ENCODE data around the gene MTMR6.

Gene MTMR6

GRCh38 chr13:25204863-25205262 is 82.4 kb downstream of the MTMR6 start:
- TF ChIP-seq CTCF (conservative IDR thresholded peaks at IDR 0.05; ENCODE audit: low read length), result no peak
- no peak for TF ChIP-seq EZH2phosphoT487 (IDR thresholded peaks at IDR 0.05; ENCODE audit: borderline replicate concordance)
- H3K36me3 ChIP-seq (ENCODE audit: insufficient read depth, low read length), result no peaks in the 10 kb centered on the region
- no peaks in the 10 kb centered on the region for H4K20me1 ChIP-seq (ENCODE audit: insufficient read depth, low read length, poor library complexity, severe bottlenecking)
- H3K4me2 ChIP-seq (ENCODE audit: low read depth, low read length, poor library complexity, severe bottlenecking), result no peak overlapping the region
- no peak overlapping the region for H2AFZ ChIP-seq (ENCODE audit: low read length)
- no peak overlapping the region for H3K4me3 ChIP-seq (ENCODE audit: low read length, poor library complexity, severe bottlenecking)
- H3K27me3 ChIP-seq (ENCODE audit: insufficient read depth, low read length, poor library complexity, severe bottlenecking), result no peaks in the 10 kb centered on the region
- H3K9me2 ChIP-seq (replicated peaks; ENCODE audit: low read depth, low read length), result no peaks in the 10 kb centered on the region
- H3K79me2 ChIP-seq (ENCODE audit: insufficient read depth, low read length), result no peaks in the 10 kb centered on the region
- H3K4me1 ChIP-seq (ENCODE audit: insufficient read depth, low read length, poor library complexity, severe bottlenecking), result no peaks in the 10 kb centered on the region
- no peak overlapping the region for H3K9ac ChIP-seq (ENCODE audit: low read depth, low read length, poor library complexity, severe bottlenecking)
- H3F3A ChIP-seq (ENCODE audit: low read depth), result no peaks in the 10 kb centered on the region
- no peaks in the 10 kb centered on the region for H3K9me3 ChIP-seq (ENCODE audit: insufficient read depth, low read depth, low read length)

DNA sequence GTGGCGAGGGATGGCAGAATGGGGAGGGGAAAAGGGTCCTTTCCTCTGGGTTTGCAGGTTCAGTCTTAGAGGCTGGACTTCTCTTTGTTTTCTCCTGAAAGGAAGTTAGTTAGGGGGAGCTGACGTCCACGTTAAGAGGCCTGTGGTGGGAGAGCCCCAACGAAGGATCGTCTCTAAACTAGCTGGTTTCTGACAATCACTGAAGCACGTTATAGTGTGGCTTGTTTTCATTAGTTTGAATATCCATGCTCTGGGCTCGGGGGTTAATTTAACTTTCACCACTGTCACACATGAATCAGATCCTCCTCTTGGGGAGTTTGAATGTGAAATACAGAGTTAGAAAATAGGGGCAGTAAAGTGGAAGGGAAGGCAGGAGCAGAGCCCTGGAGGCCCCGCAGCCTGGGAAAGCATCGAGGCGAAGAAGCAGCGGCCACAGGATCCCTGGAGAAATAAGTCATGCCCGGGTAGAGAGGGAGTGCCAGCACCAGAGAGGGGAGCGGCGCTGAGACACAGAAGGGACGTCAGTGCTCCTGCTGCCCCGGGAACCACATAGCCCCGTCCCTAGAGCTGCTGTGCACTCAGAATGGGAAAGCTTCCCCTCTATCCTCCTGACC is 84.1 kb downstream of the MTMR6 start:
- H3K9me3 ChIP-seq (ENCODE audit: insufficient read depth, low read depth, low read length), result no peaks in the 10 kb centered on the region
- H3K9me2 ChIP-seq (replicated peaks; ENCODE audit: low read depth, low read length), result no peaks in the 10 kb centered on the region
- no peak overlapping the region for H2AFZ ChIP-seq (ENCODE audit: low read length)
- H3K9ac ChIP-seq (ENCODE audit: low read depth, low read length, poor library complexity, severe bottlenecking), result no peak overlapping the region
- no peaks in the 10 kb centered on the region for H3K36me3 ChIP-seq (ENCODE audit: insufficient read depth, low read length)
- no peaks in the 10 kb centered on the region for H4K20me1 ChIP-seq (ENCODE audit: insufficient read depth, low read length, poor library complexity, severe bottlenecking)
- no peaks in the 10 kb centered on the region for H3K4me1 ChIP-seq (ENCODE audit: insufficient read depth, low read length, poor library complexity, severe bottlenecking)
- H3K4me2 ChIP-seq (ENCODE audit: low read depth, low read length, poor library complexity, severe bottlenecking), result no peak overlapping the region
- TF ChIP-seq CTCF (conservative IDR thresholded peaks at IDR 0.05; ENCODE audit: low read length), result no peak
- TF ChIP-seq EZH2phosphoT487 (IDR thresholded peaks at IDR 0.05; ENCODE audit: borderline replicate concordance), result no peak
- H3K4me3 ChIP-seq (ENCODE audit: low read length, poor library complexity, severe bottlenecking), result no peak overlapping the region
- no peaks in the 10 kb centered on the region for H3K27me3 ChIP-seq (ENCODE audit: insufficient read depth, low read length, poor library complexity, severe bottlenecking)
- no peaks in the 10 kb centered on the region for H3F3A ChIP-seq (ENCODE audit: low read depth)
- H3K79me2 ChIP-seq (ENCODE audit: insufficient read depth, low read length), result no peaks in the 10 kb centered on the region

DNA sequence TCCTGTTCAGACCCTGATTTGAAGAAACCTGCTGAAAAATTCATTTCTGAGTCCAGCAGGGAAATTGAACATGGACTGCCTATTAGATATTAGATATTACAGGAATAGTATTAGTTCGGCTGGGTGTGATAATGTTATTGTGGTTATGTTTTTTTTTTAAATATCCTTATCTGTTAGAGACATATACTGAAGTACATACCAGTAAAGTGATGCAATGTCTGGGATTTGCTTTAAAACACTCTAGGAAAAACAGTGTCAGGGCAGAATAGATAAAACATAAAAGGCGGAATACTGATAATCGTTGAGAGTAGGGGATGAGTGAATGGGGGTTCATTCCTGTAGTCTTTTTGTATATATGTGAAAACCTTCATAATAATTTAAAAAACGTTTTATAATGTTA is 86.5 kb downstream of the MTMR6 start:
- no peaks in the 10 kb centered on the region for H3K27me3 ChIP-seq (ENCODE audit: insufficient read depth, low read length, poor library complexity, severe bottlenecking)
- H3K4me1 ChIP-seq (ENCODE audit: insufficient read depth, low read length, poor library complexity, severe bottlenecking), result no peaks in the 10 kb centered on the region
- no peaks in the 10 kb centered on the region for H3K9me2 ChIP-seq (replicated peaks; ENCODE audit: low read depth, low read length)
- H3K4me3 ChIP-seq (ENCODE audit: low read length, poor library complexity, severe bottlenecking), result no peak overlapping the region
- H2AFZ ChIP-seq (ENCODE audit: low read length), result no peak overlapping the region
- H3K79me2 ChIP-seq (ENCODE audit: insufficient read depth, low read length), result no peaks in the 10 kb centered on the region
- no peaks in the 10 kb centered on the region for H3F3A ChIP-seq (ENCODE audit: low read depth)
- no peak overlapping the region for H3K4me2 ChIP-seq (ENCODE audit: low read depth, low read length, poor library complexity, severe bottlenecking)
- H4K20me1 ChIP-seq (ENCODE audit: insufficient read depth, low read length, poor library complexity, severe bottlenecking), result no peaks in the 10 kb centered on the region
- TF ChIP-seq CTCF (conservative IDR thresholded peaks at IDR 0.05; ENCODE audit: low read length), result no peak
- no peak for TF ChIP-seq EZH2phosphoT487 (IDR thresholded peaks at IDR 0.05; ENCODE audit: borderline replicate concordance)
- H3K9ac ChIP-seq (ENCODE audit: low read depth, low read length, poor library complexity, severe bottlenecking), result no peak overlapping the region
- no peaks in the 10 kb centered on the region for H3K36me3 ChIP-seq (ENCODE audit: insufficient read depth, low read length)
- H3K9me3 ChIP-seq (ENCODE audit: insufficient read depth, low read depth, low read length), result no peaks in the 10 kb centered on the region
